ELR (cell line): ENCODE results near the gene EIPR1.

Source experiments
- DNase-seq: peaks from one replicate; pipeline ENCODE4 v3.0.0-alpha.2; 2015; ENCODE audit warnings: low read depth

The EIPR1 gene

DNA sequence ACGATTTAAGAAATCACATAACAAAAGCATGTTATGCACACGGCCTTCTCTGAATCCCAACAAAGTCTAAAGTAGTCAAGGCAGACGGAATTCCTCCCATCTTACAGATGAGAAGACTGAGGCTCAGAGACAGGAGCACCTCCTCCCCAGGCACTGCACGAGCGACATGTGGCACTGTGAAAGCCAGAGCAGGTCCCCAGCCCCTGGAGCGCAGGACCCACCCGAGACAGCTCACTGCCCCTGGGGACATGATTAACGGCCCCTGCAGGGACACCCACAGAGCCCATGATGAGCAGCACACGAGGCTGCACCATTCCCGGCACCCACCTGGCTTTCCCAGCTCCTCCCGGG, 53.6 kb downstream of the EIPR1 start:
- DNase-seq = no peak

GRCh38 chr2:3323360-3324035, 54.1 kb downstream of the EIPR1 start:
- DNase-seq = no peak

DNA sequence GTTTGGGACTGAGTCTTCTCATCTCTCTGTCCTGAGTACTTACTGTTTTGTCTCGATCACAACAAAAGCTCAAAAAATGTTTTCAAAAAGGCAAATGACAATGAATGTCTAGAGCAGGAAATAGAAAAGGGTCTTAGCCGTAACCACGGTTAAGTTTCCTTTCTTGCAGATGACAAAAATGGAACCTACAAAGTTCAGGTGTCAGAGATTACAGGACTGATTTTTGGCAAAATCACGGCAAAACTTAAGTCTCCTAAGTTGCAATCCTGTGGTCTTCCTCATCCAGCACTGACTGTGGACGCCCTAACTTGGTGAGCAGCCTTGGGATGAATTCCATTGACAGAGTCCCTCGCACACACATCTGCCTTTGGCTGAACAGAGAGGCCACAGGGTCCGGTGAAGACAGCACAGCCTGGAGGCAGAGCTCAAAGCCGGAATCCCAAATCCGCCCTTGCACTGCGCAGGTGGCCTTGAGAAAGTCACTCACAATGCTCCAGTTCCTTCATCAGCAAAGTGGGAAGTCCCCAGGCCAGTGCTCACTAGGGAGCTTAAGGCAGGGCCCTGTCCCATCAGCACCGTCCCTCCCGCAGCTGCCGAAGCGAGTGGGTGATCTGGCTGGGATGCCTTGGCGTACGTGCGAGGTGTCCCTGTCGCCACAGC, 55.2 kb downstream of the EIPR1 start:
- no peak for DNase-seq

GRCh38 chr2:3321825-3322224, 55.8 kb downstream of the EIPR1 start:
- no peak for DNase-seq

DNA sequence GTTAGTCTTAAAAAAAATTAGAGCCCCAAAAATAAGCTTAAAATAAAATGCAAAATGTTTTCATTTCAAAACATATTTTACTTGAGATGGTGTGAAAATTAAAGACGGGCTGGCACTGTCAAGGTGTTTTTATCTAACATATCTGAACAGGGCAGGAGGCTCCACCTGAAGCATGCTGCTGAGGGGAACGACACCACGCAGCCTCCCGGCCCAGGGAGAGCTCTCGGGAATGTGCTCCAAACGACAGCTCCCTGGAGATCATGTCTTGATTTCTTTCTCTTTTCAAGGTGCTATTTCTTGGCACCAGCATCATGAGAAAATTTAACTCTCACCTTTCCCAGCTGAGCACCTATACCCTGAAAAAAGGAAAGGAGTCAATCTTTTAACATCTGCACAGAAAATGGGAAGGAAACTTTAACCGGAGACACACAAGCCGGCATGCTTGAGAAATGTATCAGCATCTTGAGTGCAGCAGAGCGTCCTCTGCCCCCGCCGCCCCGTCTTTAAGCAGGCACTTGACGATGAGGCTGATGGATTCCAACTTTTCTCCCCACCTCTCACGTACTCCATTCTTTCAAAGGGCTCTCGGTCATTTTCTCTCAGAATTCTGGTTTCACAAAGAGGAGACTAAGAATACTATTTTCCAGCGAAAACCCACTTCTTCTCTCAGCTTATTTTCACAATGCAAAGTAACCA, 56.6 kb downstream of the EIPR1 start:
- no peak for DNase-seq

DNA sequence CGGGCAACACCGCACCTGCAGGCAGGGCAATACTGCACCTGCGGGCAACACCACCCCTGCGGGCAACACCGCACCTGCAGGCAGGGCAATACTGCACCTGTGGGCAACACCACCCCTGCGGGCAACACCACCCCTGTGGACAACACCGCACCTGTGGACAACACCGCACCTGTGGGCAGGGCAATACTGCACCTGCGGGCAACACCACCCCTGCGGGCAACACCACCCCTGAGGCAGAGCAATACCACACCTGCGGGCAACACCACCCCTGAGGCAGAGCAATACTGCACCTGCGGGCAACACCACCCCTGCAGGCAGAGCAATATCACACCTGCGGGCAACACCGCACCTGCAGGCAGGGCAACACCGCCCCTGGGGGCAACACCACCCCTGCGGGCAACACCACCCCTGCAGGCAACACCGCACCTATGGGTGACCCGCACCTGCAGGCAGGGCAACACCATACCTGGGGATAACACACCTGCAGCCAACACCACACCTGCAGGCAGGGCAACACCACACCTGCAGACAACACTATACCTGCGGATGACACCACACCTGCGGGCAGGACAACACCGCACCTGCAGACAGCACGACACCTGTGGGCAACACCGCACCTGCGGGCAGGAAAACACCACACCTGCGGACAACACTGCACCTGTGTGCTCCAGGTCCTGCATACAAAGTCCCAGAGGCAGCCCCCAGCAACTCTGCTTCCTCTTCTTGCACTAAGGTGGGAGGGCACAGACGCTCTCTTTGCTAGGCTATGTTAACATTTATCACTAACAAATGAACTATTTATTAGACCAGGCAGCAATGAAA, 57.7 kb downstream of the EIPR1 start:
- no peak for DNase-seq

DNA sequence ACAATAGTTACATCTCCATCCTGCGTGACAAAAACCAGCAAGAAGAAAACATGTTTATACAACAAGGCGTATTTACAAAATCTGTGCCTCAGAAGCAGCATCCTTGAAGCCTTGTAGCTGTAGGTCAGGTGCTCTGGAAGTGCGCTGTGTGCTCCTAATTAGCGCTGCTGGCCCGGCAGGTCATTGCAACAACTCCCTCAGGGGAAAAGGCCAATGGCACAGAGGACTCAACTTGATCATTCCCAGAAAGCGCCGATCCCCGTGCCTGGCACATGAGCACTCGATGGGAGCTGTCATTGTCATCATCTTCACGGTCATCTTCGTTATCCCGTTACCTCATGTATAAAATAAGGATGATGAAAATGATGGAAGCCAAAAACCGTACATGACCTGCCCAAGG, 58.5 kb downstream of the EIPR1 start:
- DNase-seq = no peak

DNA sequence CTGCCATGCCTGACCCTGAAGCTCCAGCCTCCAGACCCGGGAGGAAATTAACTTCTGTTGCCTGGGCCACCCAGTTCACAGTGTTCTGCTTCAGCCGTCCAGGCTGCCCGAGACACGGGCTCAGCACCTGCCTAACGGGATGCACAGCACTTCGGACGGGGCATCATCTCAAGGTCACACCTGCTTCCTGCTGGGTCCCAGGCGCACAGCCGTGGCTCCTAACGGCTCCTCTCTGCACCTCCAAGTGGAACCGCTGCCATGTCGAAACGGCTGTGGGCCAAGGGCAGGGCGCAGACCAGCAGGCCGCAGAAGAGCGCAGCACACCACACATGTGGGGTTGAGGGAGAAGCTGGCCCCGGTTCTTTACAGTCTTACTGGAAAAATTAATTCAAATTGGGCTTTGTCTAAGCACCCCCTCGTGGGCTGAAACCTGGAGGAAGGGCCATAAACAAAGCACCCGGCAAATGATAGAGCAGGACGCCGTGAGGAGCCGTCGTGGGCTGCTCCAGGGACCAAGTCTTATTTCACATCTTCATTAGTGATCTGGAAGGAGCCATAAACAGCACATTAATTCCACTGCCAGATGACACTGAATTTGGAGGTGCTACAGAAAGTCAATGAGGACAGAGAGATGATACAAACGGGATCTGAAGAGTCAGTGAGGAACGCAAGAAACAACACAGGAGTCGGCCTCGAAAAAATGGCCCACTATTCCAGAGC, 59.6 kb downstream of the EIPR1 start:
- no peak for DNase-seq

DNA sequence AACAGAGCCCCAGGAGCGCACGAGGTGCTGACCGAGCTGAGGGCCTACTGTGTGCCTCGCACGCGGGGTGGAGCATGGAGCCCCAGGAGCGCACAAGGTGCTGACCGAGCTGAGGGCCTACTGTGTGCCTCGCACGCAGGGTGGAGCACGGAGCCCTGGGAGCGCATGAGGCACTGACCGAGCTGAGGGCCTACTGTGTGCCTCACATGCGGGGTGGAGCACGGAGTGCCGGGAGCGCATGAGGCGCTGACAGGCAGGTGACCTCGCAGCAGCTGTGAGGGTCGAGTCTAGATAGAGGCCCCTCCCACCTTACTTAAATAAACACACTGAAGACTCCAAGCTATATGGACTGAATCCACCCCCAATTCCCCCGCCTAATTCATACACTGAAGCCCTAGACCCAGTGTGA, 60.3 kb downstream of the EIPR1 start:
- no peak for DNase-seq

DNA sequence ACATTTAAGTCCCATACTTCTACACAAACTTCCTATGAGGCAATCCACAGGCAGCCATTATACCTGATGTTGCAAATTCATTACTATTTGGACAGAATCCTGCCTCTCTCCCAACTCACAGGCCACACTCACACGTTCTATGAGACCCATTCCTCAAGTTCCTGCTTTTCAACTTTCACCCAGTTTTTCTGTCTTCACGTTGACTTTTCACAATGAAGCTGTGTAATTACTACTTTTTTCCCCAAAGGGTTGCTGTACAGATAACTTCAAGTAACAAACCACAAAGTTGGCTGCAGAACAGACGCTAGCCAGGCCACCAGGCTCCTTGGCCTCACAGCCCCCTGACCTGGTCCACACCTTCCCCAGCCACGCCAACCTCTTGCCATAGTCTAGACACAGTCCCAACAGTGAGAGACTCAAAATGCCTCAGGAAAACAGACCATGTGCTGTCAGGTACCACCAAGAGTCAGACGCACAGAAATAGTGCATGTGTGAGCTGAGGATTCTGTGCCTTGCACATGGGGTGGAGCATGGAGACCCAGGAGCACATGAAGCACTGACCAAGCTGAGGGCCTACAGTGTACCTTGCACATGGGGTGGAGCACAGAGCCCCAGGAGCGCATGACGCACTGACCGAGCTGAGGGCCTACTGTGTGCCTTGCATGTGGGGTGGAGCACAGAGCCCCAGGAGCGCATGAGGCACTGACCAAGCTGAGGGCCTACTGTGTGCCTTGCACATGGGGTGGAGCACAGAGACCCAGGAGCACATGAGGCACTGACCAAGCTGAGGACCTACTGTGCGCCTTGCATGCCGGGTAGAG, 61.0 kb downstream of the EIPR1 start:
- DNase-seq = no peak

- no peak for DNase-seq
These were observed 63.0 kb downstream of the EIPR1 start for GRCh38 chr2:3314626-3315025.

- no peak for DNase-seq
These were observed 63.7 kb downstream of the EIPR1 start for GRCh38 chr2:3313781-3314375.

- no peak for DNase-seq
These were observed 64.9 kb downstream of the EIPR1 start for GRCh38 chr2:3312576-3313345.

DNA sequence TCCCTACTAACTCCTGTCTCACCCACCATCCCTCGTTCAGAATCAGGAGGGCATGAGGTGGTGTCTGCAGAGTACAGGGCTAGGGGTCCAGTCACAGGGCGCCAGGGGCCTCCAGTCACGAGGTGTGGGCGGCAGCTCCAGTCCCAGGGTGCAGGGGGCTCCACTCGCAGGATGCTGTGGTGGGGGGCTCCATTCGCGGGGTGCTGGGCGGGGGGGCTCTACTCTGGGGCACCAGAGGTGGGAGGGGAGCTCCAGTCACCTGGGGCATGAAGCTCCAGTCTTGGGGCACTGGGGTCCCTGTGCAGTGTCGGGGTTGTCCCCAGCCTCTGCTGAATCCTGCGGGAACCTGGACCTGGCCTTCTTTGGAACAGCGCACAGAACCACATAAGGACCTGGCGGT, 66.0 kb downstream of the EIPR1 start:
- no peak for DNase-seq

DNA sequence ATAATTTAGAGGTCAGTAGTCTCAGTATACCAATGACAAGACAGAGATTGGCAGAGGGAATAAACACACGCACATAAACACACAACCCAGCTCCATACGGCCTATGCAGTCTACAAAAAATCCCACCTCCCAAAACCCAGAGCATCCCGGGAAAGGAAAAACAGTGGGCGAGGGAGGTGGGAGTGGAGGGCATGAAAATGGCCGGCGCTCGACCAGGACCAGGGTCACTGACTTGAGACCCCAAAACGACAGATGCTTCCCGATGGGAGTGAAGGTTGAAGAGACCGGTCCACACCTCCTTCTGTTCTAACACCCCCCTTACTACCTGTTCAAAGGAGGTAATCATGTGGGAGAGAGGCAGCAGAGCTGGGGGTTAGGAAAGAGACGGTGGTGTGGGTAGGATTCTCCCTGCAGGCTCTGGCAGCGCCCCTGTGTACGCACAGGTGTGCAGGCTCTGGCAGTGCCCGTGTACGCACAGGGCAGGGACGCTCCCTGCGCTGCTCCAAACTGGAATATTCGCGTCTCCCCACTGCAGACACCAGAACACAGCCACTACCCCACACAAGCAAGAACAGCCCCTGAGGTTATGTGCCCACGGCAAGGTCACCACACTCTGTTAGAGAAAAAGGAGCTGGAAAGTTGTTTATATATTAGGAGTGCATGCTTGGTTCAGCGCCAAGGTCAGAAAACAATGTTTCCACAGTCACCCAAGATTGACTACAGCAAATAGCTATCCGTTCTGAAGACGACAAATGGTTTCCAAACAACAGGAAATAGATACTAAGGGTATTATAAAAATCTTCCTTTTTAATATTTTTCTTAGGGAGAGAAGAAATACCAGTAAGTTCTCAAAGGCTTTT, 67.9 kb downstream of the EIPR1 start:
- no peak for DNase-seq

DNA sequence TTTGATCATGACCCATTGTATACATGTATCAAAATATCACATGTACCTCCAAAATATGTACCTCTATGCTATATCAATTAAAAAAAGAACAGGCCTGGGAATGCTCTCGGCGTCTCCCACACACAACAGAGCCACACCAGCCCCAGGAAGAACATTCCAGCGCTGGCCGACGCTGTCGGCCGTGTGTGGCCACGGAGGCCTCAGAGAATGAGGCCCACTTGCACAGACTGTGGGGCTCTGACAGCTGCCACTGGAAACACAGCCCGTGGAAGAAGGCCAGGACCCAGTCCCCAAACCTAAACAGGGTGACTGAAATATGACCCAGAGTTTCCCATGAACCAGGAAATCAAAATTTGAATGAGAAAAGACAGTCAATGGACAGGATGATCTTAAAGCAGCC, 69.7 kb downstream of the EIPR1 start:
- no peak for DNase-seq

DNA sequence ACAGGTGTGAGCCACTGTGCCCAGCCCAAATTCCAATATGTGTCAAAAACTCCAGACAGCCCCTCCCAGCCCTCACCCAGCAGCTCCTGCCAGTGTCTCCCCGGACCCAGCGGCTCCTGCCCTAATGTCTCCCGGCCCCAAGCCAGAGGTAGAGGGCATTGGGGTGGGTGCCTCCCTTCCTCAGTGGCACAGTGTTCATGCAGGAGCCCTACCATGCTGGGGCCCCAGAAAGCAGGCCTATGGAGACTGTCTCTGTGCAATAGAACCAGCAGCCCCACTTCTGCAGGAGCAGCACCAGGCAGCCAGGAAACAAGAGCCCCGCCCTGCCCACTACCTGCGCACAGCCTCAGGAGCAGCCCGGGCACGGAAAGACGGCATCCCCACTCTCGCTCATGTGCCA, 70.4 kb downstream of the EIPR1 start:
- DNase-seq = no peak

GRCh38 chr2:3305952-3306351, 71.7 kb downstream of the EIPR1 start:
- no peak for DNase-seq

- no peak for DNase-seq
These were observed 72.2 kb downstream of the EIPR1 start for GRCh38 chr2:3305431-3305830.
